ENCODE data around the gene INCA1. TPM values are rescaled to one million over a fixed set of nuclear protein-coding genes. Genes with fewer than 3 reads are reported as not detected.

Gene INCA1
- polyA plus RNA-seq, 1 donor from 2014 or later: 0.38 TPM

GRCh38 chr17:4947010-4947410 lies 50.3 kb downstream of the INCA1 start:
- peaks cover 3% of the 10 kb centered on the region for H3K27me3 ChIP-seq (ENCODE audit: insufficient read depth, low read depth, low read length)
- H3K36me3 ChIP-seq (ENCODE audit: insufficient read depth, low read length): no peaks in the 10 kb centered on the region
- H3F3A ChIP-seq (ENCODE audit: insufficient read depth, low read length, poor library complexity, severe bottlenecking): no peaks in the 10 kb centered on the region
- H3K4me2 ChIP-seq (ENCODE audit: low read length): no peak overlapping the region
- TF ChIP-seq, protein P1, sequence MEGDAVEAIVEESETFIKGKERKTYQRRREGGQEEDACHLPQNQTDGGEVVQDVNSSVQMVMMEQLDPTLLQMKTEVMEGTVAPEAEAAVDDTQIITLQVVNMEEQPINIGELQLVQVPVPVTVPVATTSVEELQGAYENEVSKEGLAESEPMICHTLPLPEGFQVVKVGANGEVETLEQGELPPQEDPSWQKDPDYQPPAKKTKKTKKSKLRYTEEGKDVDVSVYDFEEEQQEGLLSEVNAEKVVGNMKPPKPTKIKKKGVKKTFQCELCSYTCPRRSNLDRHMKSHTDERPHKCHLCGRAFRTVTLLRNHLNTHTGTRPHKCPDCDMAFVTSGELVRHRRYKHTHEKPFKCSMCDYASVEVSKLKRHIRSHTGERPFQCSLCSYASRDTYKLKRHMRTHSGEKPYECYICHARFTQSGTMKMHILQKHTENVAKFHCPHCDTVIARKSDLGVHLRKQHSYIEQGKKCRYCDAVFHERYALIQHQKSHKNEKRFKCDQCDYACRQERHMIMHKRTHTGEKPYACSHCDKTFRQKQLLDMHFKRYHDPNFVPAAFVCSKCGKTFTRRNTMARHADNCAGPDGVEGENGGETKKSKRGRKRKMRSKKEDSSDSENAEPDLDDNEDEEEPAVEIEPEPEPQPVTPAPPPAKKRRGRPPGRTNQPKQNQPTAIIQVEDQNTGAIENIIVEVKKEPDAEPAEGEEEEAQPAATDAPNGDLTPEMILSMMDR (IDR thresholded peaks at IDR 0.05; ENCODE audit: poor library complexity, severe bottlenecking): no peak
- TF ChIP-seq EP300 (conservative IDR thresholded peaks at IDR 0.05; ENCODE audit: poor library complexity, severe bottlenecking) (no peak), SMC3 (conservative IDR thresholded peaks at IDR 0.05; ENCODE audit: poor library complexity) (no peak), POLR2AphosphoS5 (IDR thresholded peaks at IDR 0.05) (no peak), RAD21 (conservative IDR thresholded peaks at IDR 0.05) (no peak), TAF1 (IDR thresholded peaks at IDR 0.05; ENCODE audit: low read depth) (no peak), MXI1 (conservative IDR thresholded peaks at IDR 0.05; ENCODE audit: poor library complexity, severe bottlenecking) (no peak), EZH2 (IDR thresholded peaks at IDR 0.05; ENCODE audit: borderline replicate concordance, insufficient read depth, low read length, poor library complexity, severe bottlenecking) (no peak)
- TF ChIP-seq, protein P2, sequence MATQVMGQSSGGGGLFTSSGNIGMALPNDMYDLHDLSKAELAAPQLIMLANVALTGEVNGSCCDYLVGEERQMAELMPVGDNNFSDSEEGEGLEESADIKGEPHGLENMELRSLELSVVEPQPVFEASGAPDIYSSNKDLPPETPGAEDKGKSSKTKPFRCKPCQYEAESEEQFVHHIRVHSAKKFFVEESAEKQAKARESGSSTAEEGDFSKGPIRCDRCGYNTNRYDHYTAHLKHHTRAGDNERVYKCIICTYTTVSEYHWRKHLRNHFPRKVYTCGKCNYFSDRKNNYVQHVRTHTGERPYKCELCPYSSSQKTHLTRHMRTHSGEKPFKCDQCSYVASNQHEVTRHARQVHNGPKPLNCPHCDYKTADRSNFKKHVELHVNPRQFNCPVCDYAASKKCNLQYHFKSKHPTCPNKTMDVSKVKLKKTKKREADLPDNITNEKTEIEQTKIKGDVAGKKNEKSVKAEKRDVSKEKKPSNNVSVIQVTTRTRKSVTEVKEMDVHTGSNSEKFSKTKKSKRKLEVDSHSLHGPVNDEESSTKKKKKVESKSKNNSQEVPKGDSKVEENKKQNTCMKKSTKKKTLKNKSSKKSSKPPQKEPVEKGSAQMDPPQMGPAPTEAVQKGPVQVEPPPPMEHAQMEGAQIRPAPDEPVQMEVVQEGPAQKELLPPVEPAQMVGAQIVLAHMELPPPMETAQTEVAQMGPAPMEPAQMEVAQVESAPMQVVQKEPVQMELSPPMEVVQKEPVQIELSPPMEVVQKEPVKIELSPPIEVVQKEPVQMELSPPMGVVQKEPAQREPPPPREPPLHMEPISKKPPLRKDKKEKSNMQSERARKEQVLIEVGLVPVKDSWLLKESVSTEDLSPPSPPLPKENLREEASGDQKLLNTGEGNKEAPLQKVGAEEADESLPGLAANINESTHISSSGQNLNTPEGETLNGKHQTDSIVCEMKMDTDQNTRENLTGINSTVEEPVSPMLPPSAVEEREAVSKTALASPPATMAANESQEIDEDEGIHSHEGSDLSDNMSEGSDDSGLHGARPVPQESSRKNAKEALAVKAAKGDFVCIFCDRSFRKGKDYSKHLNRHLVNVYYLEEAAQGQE (IDR thresholded peaks at IDR 0.05; ENCODE audit: borderline replicate concordance): no peak
- peak overlapping the region; percentile 99 for H3K4me3 ChIP-seq (ENCODE audit: low read length)
- H3K79me2 ChIP-seq (replicated peaks; ENCODE audit: insufficient read depth, low read length): peaks cover 5% of the 10 kb centered on the region
- H4K20me1 ChIP-seq (ENCODE audit: insufficient read depth): no peaks in the 10 kb centered on the region
- H3K9me3 ChIP-seq (ENCODE audit: low read length): no peaks in the 10 kb centered on the region
- H3K27ac ChIP-seq (ENCODE audit: low read length): no peak overlapping the region
- no peak overlapping the region for H3K9ac ChIP-seq (ENCODE audit: low read length)
- H2AFZ ChIP-seq (ENCODE audit: low read depth, low read length): no peak overlapping the region
- H3K9me2 ChIP-seq (ENCODE audit: insufficient read depth, low read length): no peaks in the 10 kb centered on the region

GRCh38 chr17:4946312-4946976 lies 50.9 kb downstream of the INCA1 start:
- H3K27me3 ChIP-seq (ENCODE audit: insufficient read depth, low read depth, low read length): peaks cover 3% of the 10 kb centered on the region
- TF ChIP-seq EP300 (conservative IDR thresholded peaks at IDR 0.05; ENCODE audit: poor library complexity, severe bottlenecking): no peak
- TF ChIP-seq, protein P2 (IDR thresholded peaks at IDR 0.05; ENCODE audit: borderline replicate concordance): no peak
- TF ChIP-seq, protein P1 (IDR thresholded peaks at IDR 0.05; ENCODE audit: poor library complexity, severe bottlenecking): no peak
- no peaks in the 10 kb centered on the region for H3F3A ChIP-seq (ENCODE audit: insufficient read depth, low read length, poor library complexity, severe bottlenecking)
- no peaks in the 10 kb centered on the region for H3K9me3 ChIP-seq (ENCODE audit: low read length)
- no peak overlapping the region for H2AFZ ChIP-seq (ENCODE audit: low read depth, low read length)
- no peak overlapping the region for H3K4me2 ChIP-seq (ENCODE audit: low read length)
- no peaks in the 10 kb centered on the region for H3K36me3 ChIP-seq (ENCODE audit: insufficient read depth, low read length)
- H3K4me3 ChIP-seq (ENCODE audit: low read length): peak overlapping the region; percentile 99
- H4K20me1 ChIP-seq (ENCODE audit: insufficient read depth): no peaks in the 10 kb centered on the region
- no peak overlapping the region for H3K27ac ChIP-seq (ENCODE audit: low read length)
- H3K79me2 ChIP-seq (replicated peaks; ENCODE audit: insufficient read depth, low read length): peaks cover 7% of the 10 kb centered on the region
- H3K9ac ChIP-seq (ENCODE audit: low read length): no peak overlapping the region
- no peaks in the 10 kb centered on the region for H3K9me2 ChIP-seq (ENCODE audit: insufficient read depth, low read length)

Data from neural cell (in vitro differentiated cells).